NB4 (cell line): ENCODE data around the gene CALN1.

Experiments
- CTCF ChIP-seq: IDR thresholded peaks from one replicate; pipeline ENCODE4 v1.5.1; 2012; ENCODE audit warnings: low read depth, low read length
- MAX ChIP-seq: IDR thresholded peaks from 2 replicates; pipeline ENCODE4 v1.6.1; 2011; ENCODE audit warnings: low read depth, low read length
- POLR2A ChIP-seq: IDR thresholded peaks from 2 replicates; pipeline ENCODE4 v1.6.1; 2011; ENCODE audit warnings: mild to moderate bottlenecking; ENCODE audit not compliant: insufficient read length; ENCODE audit errors: extremely low read depth

GRCh38 chr7:72268796-72269195 lies 143.3 kb downstream of the CALN1 start:
- TF ChIP-seq CTCF (no peak), POLR2A (no peak), MAX (no peak)
